Heart right ventricle (tissue), 16 donors: Measurements from ENCODE around the gene KATNAL1. TPM values are rescaled to one million over a fixed set of nuclear protein-coding genes. Genes with fewer than 3 reads are reported as not detected.

Source experiments
- ATAC-seq, 8 donors: fragments of 200-7000 bp; cut with Tn5 transposase; one replicate each; pipeline ENCODE4 v1.9.1; 2020; ENCODE audit warnings: mild to moderate bottlenecking in 8 of 8, moderate library complexity in 8 of 8, moderate number of reproducible peaks in 1 of 8
- DNase-seq, 2 donors: peaks; one replicate each; pipeline ENCODE4 v3.0.0-alpha.2; 2020
- H3K27ac ChIP-seq, 10 donors: fragments of 200-600 bp; sonication (generic) in 2 of 10; one replicate each; pipeline versions ENCODE4 v1.5.0 to v1.8.0; 2020 to 2022; ENCODE audit warnings: mild to moderate bottlenecking in 3 of 10
- H3K27me3 ChIP-seq, 7 donors: fragments of 200-600 bp; one replicate each; pipeline ENCODE4 v1.8.0; 2021 to 2022; ENCODE audit warnings: mild to moderate bottlenecking in 2 of 7
- H3K36me3 ChIP-seq, 9 donors: fragments of 200-600 bp; sonication (generic) in 1 of 9; one replicate each; pipeline versions ENCODE4 v1.5.0 to v1.8.0; 2020 to 2022; ENCODE audit warnings: mild to moderate bottlenecking in 2 of 9
- H3K4me1 ChIP-seq, 9 donors: fragments of 200-600 bp; sonication (generic) in 1 of 9; one replicate each; pipeline versions ENCODE4 v1.5.0 to v1.8.0; 2020 to 2022; ENCODE audit warnings: mild to moderate bottlenecking in 4 of 9
- H3K4me3 ChIP-seq, 10 donors: fragments of 200-600 bp; sonication (generic) in 2 of 10; one replicate each; pipeline versions ENCODE4 v1.5.0 to v1.8.0; 2020 to 2022; ENCODE audit warnings: mild to moderate bottlenecking in 7 of 10, moderate library complexity in 2 of 10
- H3K9me3 ChIP-seq, 11 donors: fragments of 200-600 bp in 10 of 11; sonication (generic) in 2 of 11; one replicate each; pipeline versions ENCODE4 v1.5.0 to v1.8.0; 2013 to 2022; ENCODE audit warnings: mild to moderate bottlenecking in 2 of 11, control low read depth in 1 of 11, moderate library complexity in 1 of 11
- CTCF ChIP-seq, 9 donors: fragments of 200-600 bp; sonication (generic) in 2 of 9; IDR thresholded peaks; one replicate each; pipeline versions ENCODE4 v1.5.0 to v1.8.0; 2021 to 2022; ENCODE audit warnings: antibody characterized with exemption in 9 of 9, mild to moderate bottlenecking in 5 of 9, moderate library complexity in 1 of 9
- WGBS, 2 donors: extraction: QIAGEN DNeasy Blood & Tissue Kit; methylation state at CpG; one replicate each; pipeline ENCODE4 v1.1.7; 2013; ENCODE audit warnings: inconsistent platforms in 1 of 2; 5-methylcytosine and 5-hydroxymethylcytosine counted together
- intact Hi-C, 10 donors: fragments of 100-400 bp; cut with DNase I; formaldehyde crosslinking; loops; one replicate each; pipeline versions ENCODE4 v1.11.1 to v1.14.2; 2022
- polyA plus RNA-seq, 2 donors: library from polyadenylated mRNA; stranded (reverse); fragments of 200-250 nt; gene quantifications; one replicate each; pipeline ENCODE4 v1.2.3, GENCODE V29; 2013
- total RNA-seq, 10 donors: library from RNA; stranded (reverse); fragmentation: NEBNext Ultra II Directional in 3 of 10; extraction: Animal tissue kit (Norgen Biotek cat#: 25700) in 3 of 10; gene quantifications; one replicate each; pipeline versions ENCODE4 v1.2.1 to v1.2.4, GENCODE V29; 2021 to 2023
- donor health status: Arrhythmogenic right ventricular cardiomyopathy.
- donor health status: ischemic (EF 13 %, LVEDD 7.1; RV severe dilation, severe dysfunction).
- donor health status: healthy with polysubstance abuse.
- donor health status: DM: no; HTN: yes; CAD: no.
- donor health status: DM: no; HTN: no; CAD: no.
- donor health status: ischemic (EF 25% LVEDD 6.9; RV normal size, moderate dysfunction).
- donor health status: ischemic (EF 25% LVEDD 5.7; RV mildly dilated, moderate dysfunction).
- donor health status: healthy.
- donor health status: DM: yes; HTN: yes; CAD: no.
- donor health status: Ischemic cardiomyopathy.
- donor health status: ischemic (EF 35%, LVEDD 5.7; RV mildly dilated, moderate dysfunction).
- donor health status: nonischemic (EF 11% LVEDD 7.7; RV severe dilation, severe dysfunction).
- donor health status: DM: yes; HTN: yes; CAD: no.
- donor health status: PGD.
- donor health status: ischemic (EF 29% LVEDD 5.4; RV normal size, mild dysfunction).
- donor health status: nonischemic (EF 23%, LVEDD 6.1; RV moderate dilation, normal function).

KATNAL1 gene
- total and polyA plus RNA-seq, 12 donors = 5.1 to 61.9 (median 51.9) TPM

- TF ChIP-seq CTCF (IDR thresholded peaks at IDR 0.05) = no peak
- Histone ChIP-seq H3K36me3 (no peaks in the 10 kb centered on the region), H3K4me3 (no peak overlapping the region), H3K27ac (no peak overlapping the region), H3K9me3 (no peaks in the 10 kb centered on the region), H3K4me1 (peaks cover 0 to 5% (median 0%) of the 10 kb centered on the region in 9 donors), H3K27me3 (no peaks in the 10 kb centered on the region)
- ATAC-seq = peak in 1 of 8 donors; percentile 16
- DNase-seq = no peak
- intact Hi-C loops = no loop called here
- WGBS, 2 donors = 47 to 68% methylated on average over 2 of the region's 2 CpGs
Observed at GRCh38 chr13:30169442-30169841, 137.9 kb downstream of the KATNAL1 start.

GRCh38 chr13:30165796-30166195 lies 141.6 kb downstream of the KATNAL1 start:
- H3K27ac ChIP-seq = no peak overlapping the region
- WGBS, 2 donors = 57 to 59% methylated on average over 11 of the region's 11 CpGs
- H3K4me1 ChIP-seq = peaks cover 0 to 11% (median 0%) of the 10 kb centered on the region in 9 donors
- DNase-seq = no peak
- H3K27me3 ChIP-seq = no peaks in the 10 kb centered on the region
- ATAC-seq = no peak
- H3K4me3 ChIP-seq = no peak overlapping the region
- no peak for TF ChIP-seq CTCF (IDR thresholded peaks at IDR 0.05)
- H3K36me3 ChIP-seq = no peaks in the 10 kb centered on the region
- no peaks in the 10 kb centered on the region for H3K9me3 ChIP-seq
- intact Hi-C loops = no loop called here

GRCh38 chr13:30165071-30165470 lies 142.3 kb downstream of the KATNAL1 start:
- WGBS, 2 donors = 84 to 95% methylated on average over 2 of the region's 2 CpGs
- no peaks in the 10 kb centered on the region for H3K27me3 ChIP-seq
- no peak overlapping the region for H3K4me3 ChIP-seq
- no peaks in the 10 kb centered on the region for H3K36me3 ChIP-seq
- no peak overlapping the region for H3K27ac ChIP-seq
- DNase-seq (no peak), ATAC-seq (no peak)
- no peak for TF ChIP-seq CTCF (IDR thresholded peaks at IDR 0.05)
- peaks cover 0 to 11% (median 0%) of the 10 kb centered on the region in 9 donors for H3K4me1 ChIP-seq
- H3K9me3 ChIP-seq = no peaks in the 10 kb centered on the region
- intact Hi-C loops = no loop called here

- Histone ChIP-seq H3K27me3 (no peaks in the 10 kb centered on the region), H3K36me3 (no peaks in the 10 kb centered on the region), H3K9me3 (no peaks in the 10 kb centered on the region), H3K27ac (no peak overlapping the region), H3K4me1 (peaks cover 0 to 11% (median 0%) of the 10 kb centered on the region in 9 donors), H3K4me3 (no peak overlapping the region)
- DNase-seq = no peak
- intact Hi-C loops = no loop called here
- 34 to 38% methylated on average over 9 of the region's 9 CpGs for WGBS, 2 donors
- TF ChIP-seq CTCF (IDR thresholded peaks at IDR 0.05) = no peak
- no peak for ATAC-seq
Observed at GRCh38 chr13:30164146-30164545, 143.2 kb downstream of the KATNAL1 start.
